WTC11 (cell line): ENCODE data around the gene CDK18. TPM values are rescaled to one million over a fixed set of nuclear protein-coding genes. Genes with fewer than 3 reads are reported as not detected.

Experiments
- ELF4 ChIP-seq: sonication (generic); formaldehyde crosslinking; IDR thresholded peaks from 2 replicates; pipeline ENCODE4 v1.8.1; 2022; ENCODE audit warnings: low read depth, mild to moderate bottlenecking, moderate library complexity, missing genetic modification reagents
- ESRRA ChIP-seq: sonication (generic); formaldehyde crosslinking; IDR thresholded peaks from 2 replicates; pipeline ENCODE4 v1.8.1; 2022; ENCODE audit warnings: mild to moderate bottlenecking, missing genetic modification reagents, borderline replicate concordance
- ETV6 ChIP-seq: sonication (generic); formaldehyde crosslinking; IDR thresholded peaks from 2 replicates; pipeline ENCODE4 v1.8.1; 2022; ENCODE audit warnings: mild to moderate bottlenecking, missing genetic modification reagents
- GABPB1 ChIP-seq: sonication (generic); formaldehyde crosslinking; IDR thresholded peaks from 2 replicates; pipeline ENCODE4 v1.8.1; 2023; ENCODE audit warnings: mild to moderate bottlenecking, missing genetic modification reagents
- GRHL2 ChIP-seq: fragments of 250-450 bp; sonication (Bioruptor Pico); IDR thresholded peaks from 2 replicates; pipeline ENCODE4 v1.8.0; 2022; ENCODE audit warnings: mild to moderate bottlenecking, moderate library complexity; ENCODE audit not compliant: insufficient replicate concordance, severe bottlenecking
- JAZF1 ChIP-seq: fragments of 250-450 bp; sonication (Bioruptor Pico); IDR thresholded peaks from 2 replicates; pipeline ENCODE4 v1.9.0; 2021; ENCODE audit warnings: moderate library complexity, mild to moderate bottlenecking, inconsistent platforms
- NFATC4 ChIP-seq: fragments of 250-450 bp; sonication (Bioruptor Pico); IDR thresholded peaks from 2 replicates; pipeline ENCODE4 v1.9.0; 2021; ENCODE audit warnings: mild to moderate bottlenecking
- NR3C1 ChIP-seq: sonication (generic); formaldehyde crosslinking; conservative IDR thresholded peaks from 2 replicates; pipeline ENCODE4 v1.8.1; 2023; ENCODE audit warnings: low read depth, mild to moderate bottlenecking, missing genetic modification reagents
- PRRX2 ChIP-seq: fragments of 250-450 bp; sonication (Bioruptor Pico); IDR thresholded peaks from 2 replicates; pipeline ENCODE4 v1.8.0; 2021; ENCODE audit warnings: mild to moderate bottlenecking
- SOX15 ChIP-seq: fragments of 250-450 bp; sonication (Bioruptor Pico); IDR thresholded peaks from 2 replicates; pipeline ENCODE4 v1.9.0; 2021; ENCODE audit warnings: mild to moderate bottlenecking
- TP53 ChIP-seq: sonication (generic); formaldehyde crosslinking; IDR thresholded peaks from 2 replicates; pipeline ENCODE4 v1.8.1; 2023; ENCODE audit warnings: mild to moderate bottlenecking, missing genetic modification reagents
- ZNF219 ChIP-seq: sonication (generic); formaldehyde crosslinking; IDR thresholded peaks from 2 replicates; pipeline ENCODE4 v1.8.0; 2023; ENCODE audit warnings: missing genetic modification reagents, mild to moderate bottlenecking, borderline replicate concordance
- ZNF232 ChIP-seq: sonication (generic); formaldehyde crosslinking; IDR thresholded peaks from 2 replicates; pipeline ENCODE4 v1.8.0; 2022; ENCODE audit warnings: mild to moderate bottlenecking, missing genetic modification reagents
- ZNF396 ChIP-seq: fragments of 250-450 bp; sonication (Bioruptor Pico); IDR thresholded peaks from 2 replicates; pipeline ENCODE4 v1.8.0; 2021; ENCODE audit warnings: mild to moderate bottlenecking, moderate library complexity, borderline replicate concordance
- total RNA-seq: library from RNA; stranded (reverse); gene quantifications from 3 replicates; pipeline ENCODE4 v1.2.3, GENCODE V29; 2021
- TF ChIP-seq, protein P1 (sequence below): sonication (generic); formaldehyde crosslinking; IDR thresholded peaks from 2 replicates; pipeline ENCODE4 v1.8.0; 2022; ENCODE audit warnings: mild to moderate bottlenecking, missing genetic modification reagents
- TF ChIP-seq, protein P2 (sequence below): sonication (generic); formaldehyde crosslinking; IDR thresholded peaks from 2 replicates; pipeline ENCODE4 v1.8.1; 2023; ENCODE audit warnings: mild to moderate bottlenecking, missing genetic modification reagents
- TF ChIP-seq, protein P3 (sequence below): sonication (generic); formaldehyde crosslinking; IDR thresholded peaks from 2 replicates; pipeline ENCODE4 v1.8.1; 2022; ENCODE audit warnings: low read depth, mild to moderate bottlenecking, moderate library complexity, missing genetic modification reagents, borderline replicate concordance
- TF ChIP-seq, protein P4 (sequence below): sonication (generic); formaldehyde crosslinking; IDR thresholded peaks from 2 replicates; pipeline ENCODE4 v1.8.0; 2022; ENCODE audit warnings: mild to moderate bottlenecking, missing genetic modification reagents
- TF ChIP-seq, protein P5 (sequence below): sonication (generic); formaldehyde crosslinking; IDR thresholded peaks from 2 replicates; pipeline ENCODE4 v1.8.1; 2023; ENCODE audit warnings: mild to moderate bottlenecking, missing genetic modification reagents, moderate library complexity
- TF ChIP-seq, protein P6 (sequence below): fragments of 250-450 bp; sonication (Bioruptor Pico); IDR thresholded peaks from 2 replicates; pipeline ENCODE4 v1.9.0; 2021; ENCODE audit warnings: mild to moderate bottlenecking
- TF ChIP-seq, protein P7 (sequence below): sonication (generic); formaldehyde crosslinking; IDR thresholded peaks from 2 replicates; pipeline ENCODE4 v1.8.0; 2022; ENCODE audit warnings: missing genetic modification reagents
- TF ChIP-seq, protein P8 (sequence below): sonication (generic); formaldehyde crosslinking; IDR thresholded peaks from 2 replicates; pipeline ENCODE4 v1.8.0; 2022; ENCODE audit warnings: mild to moderate bottlenecking, missing genetic modification reagents
- TF ChIP-seq, protein P9 (sequence below): sonication (generic); formaldehyde crosslinking; IDR thresholded peaks from 2 replicates; pipeline ENCODE4 v1.8.1; 2023; ENCODE audit warnings: mild to moderate bottlenecking, missing genetic modification reagents, borderline replicate concordance

The CDK18 gene
- total RNA-seq, 1 experiment from 2014 or later, result 71.9 TPM

DNA sequence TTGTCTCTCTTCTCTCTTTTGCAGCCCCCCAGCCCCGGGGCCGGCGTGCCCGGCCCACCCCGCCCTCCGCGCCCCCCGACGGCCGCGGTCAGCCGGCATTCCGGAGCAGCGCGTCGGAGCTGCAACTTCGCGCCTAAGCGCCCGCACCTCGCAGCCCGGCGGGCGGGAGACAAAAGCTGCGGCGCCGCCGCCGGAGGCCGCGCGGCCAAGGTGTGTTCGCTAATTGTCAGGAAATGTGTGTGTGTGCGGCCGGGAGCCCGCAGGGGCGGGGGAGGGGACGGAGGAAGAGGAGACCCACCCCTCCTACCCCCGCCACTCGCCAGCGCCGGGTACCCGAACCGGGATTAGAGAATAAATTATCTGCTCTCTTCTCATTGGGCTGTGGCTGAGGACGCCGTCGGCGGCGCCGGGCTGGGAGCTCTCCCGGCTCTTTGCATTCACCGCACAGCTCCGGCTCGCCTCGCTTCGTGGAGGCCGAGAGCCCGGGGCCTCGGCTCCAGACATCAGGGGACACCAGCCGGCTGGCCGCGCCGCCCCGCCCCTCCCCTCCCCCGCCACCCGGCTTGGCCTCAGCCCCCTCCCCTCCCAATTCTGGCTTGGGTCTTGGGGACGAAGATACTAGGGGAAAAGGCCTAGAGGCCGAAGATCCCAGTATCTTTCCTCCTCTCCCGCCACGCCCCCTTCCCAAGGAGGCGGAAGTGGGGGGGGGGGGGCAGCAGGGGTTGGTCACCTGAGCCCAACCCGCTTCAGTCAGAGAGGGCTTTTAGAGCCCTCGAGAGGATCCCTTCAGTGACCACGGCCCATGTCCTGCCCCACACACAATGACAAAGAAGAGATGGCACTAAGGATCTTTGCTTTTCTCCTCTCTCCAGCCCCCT lies 47.4 kb upstream of the CDK18 start (continued):
- TF ChIP-seq, protein P1, sequence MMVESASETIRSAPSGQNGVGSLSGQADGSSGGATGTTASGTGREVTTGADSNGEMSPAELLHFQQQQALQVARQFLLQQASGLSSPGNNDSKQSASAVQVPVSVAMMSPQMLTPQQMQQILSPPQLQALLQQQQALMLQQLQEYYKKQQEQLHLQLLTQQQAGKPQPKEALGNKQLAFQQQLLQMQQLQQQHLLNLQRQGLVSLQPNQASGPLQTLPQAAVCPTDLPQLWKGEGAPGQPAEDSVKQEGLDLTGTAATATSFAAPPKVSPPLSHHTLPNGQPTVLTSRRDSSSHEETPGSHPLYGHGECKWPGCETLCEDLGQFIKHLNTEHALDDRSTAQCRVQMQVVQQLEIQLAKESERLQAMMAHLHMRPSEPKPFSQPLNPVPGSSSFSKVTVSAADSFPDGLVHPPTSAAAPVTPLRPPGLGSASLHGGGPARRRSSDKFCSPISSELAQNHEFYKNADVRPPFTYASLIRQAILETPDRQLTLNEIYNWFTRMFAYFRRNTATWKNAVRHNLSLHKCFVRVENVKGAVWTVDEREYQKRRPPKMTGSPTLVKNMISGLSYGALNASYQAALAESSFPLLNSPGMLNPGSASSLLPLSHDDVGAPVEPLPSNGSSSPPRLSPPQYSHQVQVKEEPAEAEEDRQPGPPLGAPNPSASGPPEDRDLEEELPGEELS (CRISPR knock-in tag), result no peak
- TF ChIP-seq ESRRA (CRISPR knock-in tag) (no peak), GABPB1 (CRISPR knock-in tag) (no peak), ETV6 (peak; percentile 41; the same call in 1 of the 2 replicates), TP53 (CRISPR knock-in tag) (no peak), PRRX2 (CRISPR knock-in tag) (no peak), NFATC4 (CRISPR knock-in tag) (no peak), ZNF219 (CRISPR knock-in tag) (no peak), ZNF396 (CRISPR knock-in tag) (no peak), ZNF232 (CRISPR knock-in tag) (no peak), ELF4 (no peak), SOX15 (CRISPR knock-in tag) (no peak), NR3C1 (CRISPR knock-in tag) (no peak), GRHL2 (no peak), JAZF1 (no peak)
- TF ChIP-seq, protein P2, sequence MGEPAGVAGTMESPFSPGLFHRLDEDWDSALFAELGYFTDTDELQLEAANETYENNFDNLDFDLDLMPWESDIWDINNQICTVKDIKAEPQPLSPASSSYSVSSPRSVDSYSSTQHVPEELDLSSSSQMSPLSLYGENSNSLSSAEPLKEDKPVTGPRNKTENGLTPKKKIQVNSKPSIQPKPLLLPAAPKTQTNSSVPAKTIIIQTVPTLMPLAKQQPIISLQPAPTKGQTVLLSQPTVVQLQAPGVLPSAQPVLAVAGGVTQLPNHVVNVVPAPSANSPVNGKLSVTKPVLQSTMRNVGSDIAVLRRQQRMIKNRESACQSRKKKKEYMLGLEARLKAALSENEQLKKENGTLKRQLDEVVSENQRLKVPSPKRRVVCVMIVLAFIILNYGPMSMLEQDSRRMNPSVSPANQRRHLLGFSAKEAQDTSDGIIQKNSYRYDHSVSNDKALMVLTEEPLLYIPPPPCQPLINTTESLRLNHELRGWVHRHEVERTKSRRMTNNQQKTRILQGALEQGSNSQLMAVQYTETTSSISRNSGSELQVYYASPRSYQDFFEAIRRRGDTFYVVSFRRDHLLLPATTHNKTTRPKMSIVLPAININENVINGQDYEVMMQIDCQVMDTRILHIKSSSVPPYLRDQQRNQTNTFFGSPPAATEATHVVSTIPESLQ (CRISPR knock-in tag), result no peak
- TF ChIP-seq, protein P3, sequence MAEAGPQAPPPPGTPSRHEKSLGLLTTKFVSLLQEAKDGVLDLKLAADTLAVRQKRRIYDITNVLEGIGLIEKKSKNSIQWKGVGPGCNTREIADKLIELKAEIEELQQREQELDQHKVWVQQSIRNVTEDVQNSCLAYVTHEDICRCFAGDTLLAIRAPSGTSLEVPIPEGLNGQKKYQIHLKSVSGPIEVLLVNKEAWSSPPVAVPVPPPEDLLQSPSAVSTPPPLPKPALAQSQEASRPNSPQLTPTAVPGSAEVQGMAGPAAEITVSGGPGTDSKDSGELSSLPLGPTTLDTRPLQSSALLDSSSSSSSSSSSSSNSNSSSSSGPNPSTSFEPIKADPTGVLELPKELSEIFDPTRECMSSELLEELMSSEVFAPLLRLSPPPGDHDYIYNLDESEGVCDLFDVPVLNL, result no peak
- TF ChIP-seq, protein P4, sequence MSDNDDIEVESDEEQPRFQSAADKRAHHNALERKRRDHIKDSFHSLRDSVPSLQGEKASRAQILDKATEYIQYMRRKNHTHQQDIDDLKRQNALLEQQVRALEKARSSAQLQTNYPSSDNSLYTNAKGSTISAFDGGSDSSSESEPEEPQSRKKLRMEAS (CRISPR knock-in tag), result no peak; the same call in 1 of the 2 replicates
- TF ChIP-seq, protein P5, sequence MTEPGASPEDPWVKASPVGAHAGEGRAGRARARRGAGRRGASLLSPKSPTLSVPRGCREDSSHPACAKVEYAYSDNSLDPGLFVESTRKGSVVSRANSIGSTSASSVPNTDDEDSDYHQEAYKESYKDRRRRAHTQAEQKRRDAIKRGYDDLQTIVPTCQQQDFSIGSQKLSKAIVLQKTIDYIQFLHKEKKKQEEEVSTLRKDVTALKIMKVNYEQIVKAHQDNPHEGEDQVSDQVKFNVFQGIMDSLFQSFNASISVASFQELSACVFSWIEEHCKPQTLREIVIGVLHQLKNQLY (CRISPR knock-in tag), result no peak
- TF ChIP-seq, protein P6, sequence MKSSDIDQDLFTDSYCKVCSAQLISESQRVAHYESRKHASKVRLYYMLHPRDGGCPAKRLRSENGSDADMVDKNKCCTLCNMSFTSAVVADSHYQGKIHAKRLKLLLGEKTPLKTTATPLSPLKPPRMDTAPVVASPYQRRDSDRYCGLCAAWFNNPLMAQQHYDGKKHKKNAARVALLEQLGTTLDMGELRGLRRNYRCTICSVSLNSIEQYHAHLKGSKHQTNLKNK (CRISPR knock-in tag), result no peak
- TF ChIP-seq, protein P7, sequence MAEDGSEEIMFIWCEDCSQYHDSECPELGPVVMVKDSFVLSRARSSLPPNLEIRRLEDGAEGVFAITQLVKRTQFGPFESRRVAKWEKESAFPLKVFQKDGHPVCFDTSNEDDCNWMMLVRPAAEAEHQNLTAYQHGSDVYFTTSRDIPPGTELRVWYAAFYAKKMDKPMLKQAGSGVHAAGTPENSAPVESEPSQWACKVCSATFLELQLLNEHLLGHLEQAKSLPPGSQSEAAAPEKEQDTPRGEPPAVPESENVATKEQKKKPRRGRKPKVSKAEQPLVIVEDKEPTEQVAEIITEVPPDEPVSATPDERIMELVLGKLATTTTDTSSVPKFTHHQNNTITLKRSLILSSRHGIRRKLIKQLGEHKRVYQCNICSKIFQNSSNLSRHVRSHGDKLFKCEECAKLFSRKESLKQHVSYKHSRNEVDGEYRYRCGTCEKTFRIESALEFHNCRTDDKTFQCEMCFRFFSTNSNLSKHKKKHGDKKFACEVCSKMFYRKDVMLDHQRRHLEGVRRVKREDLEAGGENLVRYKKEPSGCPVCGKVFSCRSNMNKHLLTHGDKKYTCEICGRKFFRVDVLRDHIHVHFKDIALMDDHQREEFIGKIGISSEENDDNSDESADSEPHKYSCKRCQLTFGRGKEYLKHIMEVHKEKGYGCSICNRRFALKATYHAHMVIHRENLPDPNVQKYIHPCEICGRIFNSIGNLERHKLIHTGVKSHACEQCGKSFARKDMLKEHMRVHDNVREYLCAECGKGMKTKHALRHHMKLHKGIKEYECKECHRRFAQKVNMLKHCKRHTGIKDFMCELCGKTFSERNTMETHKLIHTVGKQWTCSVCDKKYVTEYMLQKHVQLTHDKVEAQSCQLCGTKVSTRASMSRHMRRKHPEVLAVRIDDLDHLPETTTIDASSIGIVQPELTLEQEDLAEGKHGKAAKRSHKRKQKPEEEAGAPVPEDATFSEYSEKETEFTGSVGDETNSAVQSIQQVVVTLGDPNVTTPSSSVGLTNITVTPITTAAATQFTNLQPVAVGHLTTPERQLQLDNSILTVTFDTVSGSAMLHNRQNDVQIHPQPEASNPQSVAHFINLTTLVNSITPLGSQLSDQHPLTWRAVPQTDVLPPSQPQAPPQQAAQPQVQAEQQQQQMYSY (CRISPR knock-in tag), result no peak
- TF ChIP-seq, protein P8, sequence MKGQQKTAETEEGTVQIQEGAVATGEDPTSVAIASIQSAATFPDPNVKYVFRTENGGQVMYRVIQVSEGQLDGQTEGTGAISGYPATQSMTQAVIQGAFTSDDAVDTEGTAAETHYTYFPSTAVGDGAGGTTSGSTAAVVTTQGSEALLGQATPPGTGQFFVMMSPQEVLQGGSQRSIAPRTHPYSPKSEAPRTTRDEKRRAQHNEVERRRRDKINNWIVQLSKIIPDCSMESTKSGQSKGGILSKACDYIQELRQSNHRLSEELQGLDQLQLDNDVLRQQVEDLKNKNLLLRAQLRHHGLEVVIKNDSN (CRISPR knock-in tag), result peak; percentile 14; the same call in 1 of the 2 replicates
- TF ChIP-seq, protein P9, sequence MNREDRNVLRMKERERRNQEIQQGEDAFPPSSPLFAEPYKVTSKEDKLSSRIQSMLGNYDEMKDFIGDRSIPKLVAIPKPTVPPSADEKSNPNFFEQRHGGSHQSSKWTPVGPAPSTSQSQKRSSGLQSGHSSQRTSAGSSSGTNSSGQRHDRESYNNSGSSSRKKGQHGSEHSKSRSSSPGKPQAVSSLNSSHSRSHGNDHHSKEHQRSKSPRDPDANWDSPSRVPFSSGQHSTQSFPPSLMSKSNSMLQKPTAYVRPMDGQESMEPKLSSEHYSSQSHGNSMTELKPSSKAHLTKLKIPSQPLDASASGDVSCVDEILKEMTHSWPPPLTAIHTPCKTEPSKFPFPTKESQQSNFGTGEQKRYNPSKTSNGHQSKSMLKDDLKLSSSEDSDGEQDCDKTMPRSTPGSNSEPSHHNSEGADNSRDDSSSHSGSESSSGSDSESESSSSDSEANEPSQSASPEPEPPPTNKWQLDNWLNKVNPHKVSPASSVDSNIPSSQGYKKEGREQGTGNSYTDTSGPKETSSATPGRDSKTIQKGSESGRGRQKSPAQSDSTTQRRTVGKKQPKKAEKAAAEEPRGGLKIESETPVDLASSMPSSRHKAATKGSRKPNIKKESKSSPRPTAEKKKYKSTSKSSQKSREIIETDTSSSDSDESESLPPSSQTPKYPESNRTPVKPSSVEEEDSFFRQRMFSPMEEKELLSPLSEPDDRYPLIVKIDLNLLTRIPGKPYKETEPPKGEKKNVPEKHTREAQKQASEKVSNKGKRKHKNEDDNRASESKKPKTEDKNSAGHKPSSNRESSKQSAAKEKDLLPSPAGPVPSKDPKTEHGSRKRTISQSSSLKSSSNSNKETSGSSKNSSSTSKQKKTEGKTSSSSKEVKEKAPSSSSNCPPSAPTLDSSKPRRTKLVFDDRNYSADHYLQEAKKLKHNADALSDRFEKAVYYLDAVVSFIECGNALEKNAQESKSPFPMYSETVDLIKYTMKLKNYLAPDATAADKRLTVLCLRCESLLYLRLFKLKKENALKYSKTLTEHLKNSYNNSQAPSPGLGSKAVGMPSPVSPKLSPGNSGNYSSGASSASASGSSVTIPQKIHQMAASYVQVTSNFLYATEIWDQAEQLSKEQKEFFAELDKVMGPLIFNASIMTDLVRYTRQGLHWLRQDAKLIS, result no peak
